ENCODE results near the gene CNTNAP2.

DNA sequence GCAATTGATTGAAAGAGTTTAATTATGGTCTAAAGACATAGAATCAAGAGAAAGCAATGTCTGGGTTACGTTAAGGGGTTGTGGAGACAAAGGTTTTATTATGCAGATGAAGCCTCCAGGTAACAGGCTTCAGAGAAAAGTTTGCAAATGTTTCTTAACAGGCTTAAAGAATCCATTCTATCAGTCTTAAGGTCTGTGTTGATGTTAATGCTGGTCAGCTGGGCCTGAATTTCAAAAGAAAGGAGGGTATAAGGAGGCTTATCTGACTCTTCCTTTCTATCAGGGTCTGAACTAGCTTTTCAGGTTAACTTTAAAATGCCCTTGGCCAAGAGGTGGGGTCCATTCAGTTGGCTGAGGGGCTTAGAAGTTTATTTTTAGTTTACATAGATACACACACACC lies 1469.5 kb downstream of the CNTNAP2 start:
- TF ChIP-seq POLR2A (IDR thresholded peaks at IDR 0.05), result no peak
- TF ChIP-seq, protein P1, sequence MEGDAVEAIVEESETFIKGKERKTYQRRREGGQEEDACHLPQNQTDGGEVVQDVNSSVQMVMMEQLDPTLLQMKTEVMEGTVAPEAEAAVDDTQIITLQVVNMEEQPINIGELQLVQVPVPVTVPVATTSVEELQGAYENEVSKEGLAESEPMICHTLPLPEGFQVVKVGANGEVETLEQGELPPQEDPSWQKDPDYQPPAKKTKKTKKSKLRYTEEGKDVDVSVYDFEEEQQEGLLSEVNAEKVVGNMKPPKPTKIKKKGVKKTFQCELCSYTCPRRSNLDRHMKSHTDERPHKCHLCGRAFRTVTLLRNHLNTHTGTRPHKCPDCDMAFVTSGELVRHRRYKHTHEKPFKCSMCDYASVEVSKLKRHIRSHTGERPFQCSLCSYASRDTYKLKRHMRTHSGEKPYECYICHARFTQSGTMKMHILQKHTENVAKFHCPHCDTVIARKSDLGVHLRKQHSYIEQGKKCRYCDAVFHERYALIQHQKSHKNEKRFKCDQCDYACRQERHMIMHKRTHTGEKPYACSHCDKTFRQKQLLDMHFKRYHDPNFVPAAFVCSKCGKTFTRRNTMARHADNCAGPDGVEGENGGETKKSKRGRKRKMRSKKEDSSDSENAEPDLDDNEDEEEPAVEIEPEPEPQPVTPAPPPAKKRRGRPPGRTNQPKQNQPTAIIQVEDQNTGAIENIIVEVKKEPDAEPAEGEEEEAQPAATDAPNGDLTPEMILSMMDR (IDR thresholded peaks at IDR 0.05), result no peak
